Measurements from ENCODE around the gene CDH4. TPM values are rescaled to one million over a fixed set of nuclear protein-coding genes. Genes with fewer than 3 reads are reported as not detected.

Gene CDH4
- total and polyA plus RNA-seq, 2 of the 13 experiments (the other 11 are each of a cell fraction or from before 2014, with no cell fraction given) = not detected

- TF ChIP-seq, protein P1, sequence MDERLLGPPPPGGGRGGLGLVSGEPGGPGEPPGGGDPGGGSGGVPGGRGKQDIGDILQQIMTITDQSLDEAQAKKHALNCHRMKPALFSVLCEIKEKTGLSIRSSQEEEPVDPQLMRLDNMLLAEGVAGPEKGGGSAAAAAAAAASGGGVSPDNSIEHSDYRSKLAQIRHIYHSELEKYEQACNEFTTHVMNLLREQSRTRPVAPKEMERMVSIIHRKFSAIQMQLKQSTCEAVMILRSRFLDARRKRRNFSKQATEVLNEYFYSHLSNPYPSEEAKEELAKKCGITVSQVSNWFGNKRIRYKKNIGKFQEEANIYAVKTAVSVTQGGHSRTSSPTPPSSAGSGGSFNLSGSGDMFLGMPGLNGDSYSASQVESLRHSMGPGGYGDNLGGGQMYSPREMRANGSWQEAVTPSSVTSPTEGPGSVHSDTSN (CRISPR knock-in tag; IDR thresholded peaks at IDR 0.05) = no peak
- no peak for TF ChIP-seq RNF2 (conservative IDR thresholded peaks at IDR 0.05; ENCODE audit: low read depth)
- TF ChIP-seq NR1H2 (CRISPR knock-in tag; IDR thresholded peaks at IDR 0.05; ENCODE audit: borderline replicate concordance, low read depth) = no peak
- no peak for TF ChIP-seq SMARCE1 (IDR thresholded peaks at IDR 0.05; ENCODE audit: borderline replicate concordance)
- TF ChIP-seq KDM4B (CRISPR knock-in tag; IDR thresholded peaks at IDR 0.05) = no peak
Observed at GRCh38 chr20:61684136-61684535, 432.1 kb downstream of the CDH4 start (continued).

- no peaks in the 10 kb centered on the region for H3K36me3 ChIP-seq (replicated peaks in 1 of 2; ENCODE audit: control insufficient read depth in 1 of 2, insufficient read depth in 2 of 2, low read length in 2 of 2)
- H3K4me3 ChIP-seq (replicated peaks in 1 of 3; ENCODE audit: insufficient read depth in 1 of 3, low read depth in 2 of 3, low read length in 3 of 3) = no peak overlapping the region
- intact Hi-C loops (cut with micrococcal nuclease; ENCODE audit: unreplicated experiment) (no loop called here), in situ Hi-C loops (cut with HindIII; ENCODE audit: extremely low pct_ligation_motif_present, low pct_unique_long_range_greater_than_20kb) (no loop called here)
- H2AFZ ChIP-seq (ENCODE audit: low read length) = no peak overlapping the region
- H3K9ac ChIP-seq (ENCODE audit: insufficient read depth, low read depth, low read length) = no peak overlapping the region
- WGBS (ENCODE audit: low lambda C conversion rate) = 11% methylated on average over 10 of the region's 10 CpGs
- no peak for FAIRE-seq
- H3K4me1 ChIP-seq (ENCODE audit: insufficient read depth, low read length) = no peaks in the 10 kb centered on the region
- no peaks in the 10 kb centered on the region; the same call in 1 of the 2 replicates for H4K20me1 ChIP-seq (ENCODE audit: insufficient read depth, low read length)
- H3K9me3 ChIP-seq (ENCODE audit: low read length) = no peaks in the 10 kb centered on the region
- ChIA-PET CTCF (ENCODE audit: low intra/inter-chr PET ratio, low total read pairs) (no interaction called here), POLR2A (no interaction called here)
- no peak overlapping the region for H3K27ac ChIP-seq (ENCODE audit: extremely low read length, insufficient read depth, low read length)
- no peak for TF ChIP-seq ZNF350 (CRISPR knock-in tag; IDR thresholded peaks at IDR 0.05; ENCODE audit: borderline replicate concordance, low read depth)
- TF ChIP-seq ZNF30 (CRISPR knock-in tag; IDR thresholded peaks at IDR 0.05) = no peak
- peak; percentile 59; the same call in 1 of the 2 replicates for TF ChIP-seq EZH2 (conservative IDR thresholded peaks at IDR 0.05; ENCODE audit: low read depth, low read length)
- peaks cover 26 to 87% of the 10 kb centered on the region in 2 experiments; a peak in 3 of 5 replicates for H3K27me3 ChIP-seq (ENCODE audit: control insufficient read depth in 1 of 2, insufficient read depth in 2 of 2, low read length in 2 of 2)
- no TSS peak for BruUV-seq (replicated peaks)
- no peak overlapping the region for H3K4me2 ChIP-seq (ENCODE audit: low read depth, low read length)
- H3K79me2 ChIP-seq (ENCODE audit: insufficient read depth, low read length) = no peaks in the 10 kb centered on the region
- no peak for ATAC-seq
- DNase-seq (ENCODE audit: low spot score) = no peak
Observed at GRCh38 chr20:61684583-61685235, 432.6 kb downstream of the CDH4 start.

Measured in HepG2 (cell line).